Measurements from ENCODE around the gene ZSCAN20. TPM values are rescaled to one million over a fixed set of nuclear protein-coding genes. Genes with fewer than 3 reads are reported as not detected.

The ZSCAN20 gene
- total RNA-seq, 1 experiment from 2014 or later = 0.84 TPM

GRCh38 chr1:33429332-33429731, 43.1 kb upstream of the ZSCAN20 start:
- no peak for TF ChIP-seq EZH2phosphoT487 (IDR thresholded peaks at IDR 0.05; ENCODE audit: borderline replicate concordance, low read length)
- TF ChIP-seq EZH2 (IDR thresholded peaks at IDR 0.05; ENCODE audit: low read length, unreplicated experiment) = no peak
- no peak for TF ChIP-seq CTCF (conservative IDR thresholded peaks at IDR 0.05; ENCODE audit: low read depth, low read length)
- Histone ChIP-seq H3K36me3 (ENCODE audit: low read depth, low read length) (peaks cover 17% of the 10 kb centered on the region), H3K9me3 (ENCODE audit: low read length) (no peaks in the 10 kb centered on the region), H2AFZ (ENCODE audit: low read length) (no peak overlapping the region), H3K9me2 (replicated peaks; ENCODE audit: low read length) (no peaks in the 10 kb centered on the region), H3K4me3 (ENCODE audit: low read length) (peak overlapping the region; percentile 91), H3K27ac (ENCODE audit: low read length) (peak overlapping the region; percentile 38), H4K20me1 (ENCODE audit: low read length) (peaks cover 23% of the 10 kb centered on the region), H3K79me2 (ENCODE audit: low read length) (peaks cover 59% of the 10 kb centered on the region), H3K9ac (ENCODE audit: low read length) (peak overlapping the region; percentile 87), H3K4me2 (ENCODE audit: low read length) (peak overlapping the region; percentile 88), H3K27me3 (ENCODE audit: low read length) (no peaks in the 10 kb centered on the region), H3K4me1 (ENCODE audit: insufficient read depth, low read length) (peaks cover 73% of the 10 kb centered on the region), H3F3A (ENCODE audit: low read length, unreplicated experiment) (peaks cover 12% of the 10 kb centered on the region)
- ChIA-PET CTCF (interaction anchor here (0.7 kb wide), 1 partner anchor 134 kb away, joined by 21 read pairs; no protein-coding TSS in a partner anchor), POLR2A (ENCODE audit: unreplicated experiment) (no interaction called here)
- DNase-seq (no peak), ATAC-seq (no peak)
- intact Hi-C loops (cut with micrococcal nuclease) = loop anchor here (1.0 kb wide), 1 partner anchor 46 kb away; no protein-coding TSS in a partner anchor
- no TSS peak for BruUV-seq (replicated peaks)

GRCh38 chr1:33429856-33430691, 42.4 kb upstream of the ZSCAN20 start:
- Histone ChIP-seq H3K9ac (ENCODE audit: low read length) (peak overlapping the region; percentile 87), H3K4me3 (ENCODE audit: low read length) (peak overlapping the region; percentile 91), H4K20me1 (ENCODE audit: low read length) (peaks cover 23% of the 10 kb centered on the region), H3K27ac (ENCODE audit: low read length) (peak overlapping the region; percentile 38), H3K4me2 (ENCODE audit: low read length) (peak overlapping the region; percentile 88), H3K4me1 (ENCODE audit: insufficient read depth, low read length) (peaks cover 73% of the 10 kb centered on the region), H3K36me3 (ENCODE audit: low read depth, low read length) (peaks cover 17% of the 10 kb centered on the region), H3K9me3 (ENCODE audit: low read length) (no peaks in the 10 kb centered on the region), H2AFZ (ENCODE audit: low read length) (peak overlapping the region; percentile 30; the same call in 1 of the 2 replicates), H3F3A (ENCODE audit: low read length, unreplicated experiment) (peaks cover 8% of the 10 kb centered on the region), H3K27me3 (ENCODE audit: low read length) (no peaks in the 10 kb centered on the region), H3K79me2 (ENCODE audit: low read length) (peaks cover 54% of the 10 kb centered on the region), H3K9me2 (replicated peaks; ENCODE audit: low read length) (no peaks in the 10 kb centered on the region)
- ChIA-PET POLR2A (ENCODE audit: unreplicated experiment) (no interaction called here), CTCF (interaction anchor here (0.7 kb wide), 1 partner anchor 134 kb away, joined by 21 read pairs; no protein-coding TSS in a partner anchor)
- ATAC-seq (peak; percentile 5), DNase-seq (peak; percentile 57)
- TF ChIP-seq EZH2 (IDR thresholded peaks at IDR 0.05; ENCODE audit: low read length, unreplicated experiment) (no peak), CTCF (conservative IDR thresholded peaks at IDR 0.05; ENCODE audit: low read depth, low read length) (peak; percentile 57)
- intact Hi-C loops (cut with micrococcal nuclease) = loop anchor here (1.0 to 5.0 kb wide), 3 partner anchors 42 to 173 kb away; partner anchors contain the start of genes ZNF362 and ZSCAN20
- BruUV-seq (replicated peaks) = no TSS peak

Data from PC-3 (cell line).